Testis (tissue), 3 donors: ENCODE results near the gene SSTR5. TPM values are rescaled to one million over a fixed set of nuclear protein-coding genes. Genes with fewer than 3 reads are reported as not detected.

Experiments
- DNase-seq: peaks from one replicate; pipeline ENCODE4 v3.0.0-alpha.2; 2019
- H3K27ac ChIP-seq, 2 donors: fragments of 200-600 bp; sonication (generic); one replicate each; pipeline ENCODE4 v1.5.1; 2019
- H3K27me3 ChIP-seq: fragments of 200-600 bp; sonication (generic); one replicate; pipeline ENCODE4 v1.5.1; 2019
- H3K36me3 ChIP-seq: fragments of 200-600 bp; sonication (generic); one replicate; pipeline ENCODE4 v1.5.1; 2017; ENCODE audit warnings: low read depth; ENCODE audit errors: missing control alignments
- H3K4me1 ChIP-seq: fragments of 200-600 bp; sonication (generic); one replicate; pipeline ENCODE4 v1.5.1; 2019
- H3K4me3 ChIP-seq, 2 donors: fragments of 200-600 bp; sonication (generic); one replicate each; pipeline ENCODE4 v1.5.1; 2017 to 2019
- H3K9me3 ChIP-seq: fragments of 200-600 bp; sonication (generic); one replicate; pipeline ENCODE4 v1.5.1; 2017
- CTCF ChIP-seq, 3 experiments: fragments of 450-650 bp in 2 of 3; fragments of 200-600 bp in 1 of 3; sonication (generic) in 1 of 3; IDR thresholded peaks; one replicate each; pipeline ENCODE4 v1.5.1; 2016 to 2019; ENCODE audit warnings: antibody characterized with exemption in 3 of 3, mild to moderate bottlenecking in 2 of 3, moderate library complexity in 1 of 3
- POLR2A ChIP-seq: fragments of 450-650 bp; IDR thresholded peaks from one replicate; pipeline ENCODE4 v1.6.1; 2017; ENCODE audit warnings: antibody characterized with exemption, mild to moderate bottlenecking, moderate library complexity
- WGBS, 2 donors: methylation state at CpG; one replicate each; pipeline ENCODE4 v1.1.5; 2018; 5-methylcytosine and 5-hydroxymethylcytosine counted together
- intact Hi-C: fragments of 100-400 bp; cut with DNase I; formaldehyde crosslinking; loops from one replicate; pipeline ENCODE4 v1.15.1; 2023; ENCODE audit warnings: low total_unique reads
- polyA plus RNA-seq: library from polyadenylated mRNA; stranded (reverse); fragments of 350-450 nt; fragmentation: Illumina TruSeq; extraction: RNeasy Lipid Tissue Mini Kit (QIAGEN cat#74804); gene quantifications from one replicate; pipeline ENCODE4 v1.2.3, GENCODE V29; 2014; ENCODE audit warnings: low read depth, low replicate concordance; ENCODE audit not compliant: insufficient read depth
- total RNA-seq, 2 donors: library from RNA; depleted of rRNA; stranded (reverse); fragments of >200 nt; gene quantifications; one replicate each; pipeline ENCODE4 v1.2.3, GENCODE V29; 2016

SSTR5 gene
- total and polyA plus RNA-seq, 3 donors from 2014 or later = 0.31 TPM; not detected in 2

DNA sequence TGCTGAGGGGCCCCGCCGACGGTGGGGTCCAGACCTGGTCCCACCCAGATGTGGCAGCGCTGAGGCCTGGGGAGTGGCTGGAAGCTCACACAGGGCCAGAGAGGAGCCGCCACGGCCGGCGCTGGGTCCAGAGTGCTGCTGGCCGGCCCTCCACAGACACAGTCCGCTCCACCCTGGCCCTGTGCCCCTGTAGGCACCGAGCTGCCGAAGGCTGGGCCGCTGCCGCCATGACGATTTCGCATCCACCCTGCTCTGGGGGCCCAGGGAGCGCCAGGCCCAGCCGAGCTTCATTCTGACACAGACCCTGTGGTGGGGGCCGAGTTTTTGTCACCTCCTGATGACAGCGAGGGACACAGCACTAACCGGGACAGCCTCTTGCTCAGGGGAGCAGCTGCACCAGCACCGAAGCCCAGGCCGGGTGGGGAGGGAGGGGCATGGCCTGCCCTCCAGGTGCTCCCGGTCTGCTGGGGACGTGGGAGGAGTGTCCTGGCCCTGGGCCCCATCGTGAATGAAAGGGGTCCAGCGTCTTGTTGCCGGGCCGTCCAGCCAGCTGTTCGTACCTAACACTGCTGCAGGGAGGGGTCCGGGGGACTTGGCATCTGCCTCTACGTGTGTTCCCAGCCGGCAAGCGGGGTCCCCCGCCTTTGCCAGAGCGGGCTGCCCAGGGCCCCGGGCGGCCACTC lies 27.1 kb upstream of the SSTR5 start:
- Histone ChIP-seq H3K36me3 (no peaks in the 10 kb centered on the region), H3K27me3 (no peaks in the 10 kb centered on the region), H3K9me3 (no peaks in the 10 kb centered on the region), H3K4me1 (peaks cover 13% of the 10 kb centered on the region), H3K4me3 (no peak overlapping the region), H3K27ac (no peak overlapping the region)
- WGBS, 2 donors = 47% methylated on average over 32 of the region's 38 CpGs; no CpG with 5 or more reads in 1 of the 2 donors
- TF ChIP-seq CTCF (IDR thresholded peaks at IDR 0.05) = no peak
- intact Hi-C loops = no loop called here
- no peak for DNase-seq

DNA sequence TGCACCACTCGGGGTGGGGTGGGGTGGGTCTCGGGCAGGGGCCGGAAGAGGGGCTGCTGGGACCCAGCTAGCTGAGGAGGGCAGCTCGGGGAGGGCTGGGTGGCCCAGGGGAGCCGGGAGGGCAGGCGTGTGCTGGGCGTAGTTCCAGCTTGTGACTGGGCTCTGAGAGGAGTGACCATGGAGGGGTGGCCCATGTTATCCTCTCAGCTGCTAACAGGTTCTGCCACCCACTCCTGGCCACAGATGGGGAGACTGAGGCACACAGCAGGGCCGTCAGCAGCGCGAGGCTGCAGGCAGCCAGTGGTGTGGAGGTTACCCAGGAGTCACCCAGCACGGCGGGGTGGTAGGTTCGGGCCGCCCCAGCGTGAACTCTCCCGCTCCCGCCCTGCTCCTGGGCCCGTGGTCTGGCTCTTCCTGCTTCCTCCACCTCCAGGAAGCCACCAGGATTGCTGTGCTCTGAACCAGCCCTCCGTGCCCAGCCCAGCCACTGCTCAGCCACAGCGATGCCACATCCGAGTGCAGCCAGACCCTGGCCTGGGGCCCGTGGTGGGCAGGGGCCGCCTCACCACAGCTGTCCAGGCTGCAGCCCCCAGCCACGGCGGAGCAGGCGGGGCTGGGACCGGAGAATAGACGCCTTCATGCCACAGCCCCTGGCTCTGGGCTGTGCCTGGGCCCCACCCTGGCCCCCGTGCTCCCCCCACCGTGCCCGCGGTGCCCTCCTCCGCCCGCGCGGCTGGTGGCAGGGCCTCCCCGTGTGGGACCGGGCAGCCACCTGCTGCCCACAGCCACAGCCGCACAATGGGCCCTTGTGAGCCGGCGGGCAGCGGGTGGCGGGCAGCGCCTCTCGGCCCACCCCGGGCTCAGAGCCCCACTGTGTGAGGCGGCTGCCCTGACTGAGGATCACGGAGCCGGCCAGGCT lies 26.3 kb upstream of the SSTR5 start:
- no peaks in the 10 kb centered on the region for H3K27me3 ChIP-seq
- 83 to 85% methylated on average over 7 to 48 of the region's 49 CpGs for WGBS, 2 donors
- no peak for DNase-seq
- H3K36me3 ChIP-seq = no peaks in the 10 kb centered on the region
- H3K9me3 ChIP-seq = no peaks in the 10 kb centered on the region
- no peak for TF ChIP-seq POLR2A
- TF ChIP-seq CTCF (IDR thresholded peaks at IDR 0.05) = no peak
- intact Hi-C loops = no loop called here
- no peak overlapping the region for H3K4me3 ChIP-seq
- H3K4me1 ChIP-seq = peaks cover 13% of the 10 kb centered on the region
- H3K27ac ChIP-seq = no peak overlapping the region

- WGBS, 2 donors = 90 to 95% methylated on average over 7 to 9 of the region's 9 CpGs
- Histone ChIP-seq H3K36me3 (no peaks in the 10 kb centered on the region), H3K9me3 (no peaks in the 10 kb centered on the region), H3K4me1 (peaks cover 13% of the 10 kb centered on the region), H3K4me3 (no peak overlapping the region), H3K27me3 (no peaks in the 10 kb centered on the region), H3K27ac (no peak overlapping the region)
- DNase-seq = no peak
- intact Hi-C loops = no loop called here
- no peak for TF ChIP-seq POLR2A
- no peak for TF ChIP-seq CTCF (IDR thresholded peaks at IDR 0.05)
These were observed 25.4 kb upstream of the SSTR5 start for GRCh38 chr16:1047123-1047522.

- WGBS, 2 donors = 74 to 94% methylated on average over 3 to 16 of the region's 16 CpGs
- no peak for DNase-seq
- TF ChIP-seq CTCF (IDR thresholded peaks at IDR 0.05) = no peak
- Histone ChIP-seq H3K36me3 (no peaks in the 10 kb centered on the region), H3K27ac (no peak overlapping the region), H3K4me1 (peaks cover 13% of the 10 kb centered on the region), H3K27me3 (no peaks in the 10 kb centered on the region), H3K9me3 (no peaks in the 10 kb centered on the region), H3K4me3 (no peak overlapping the region)
- intact Hi-C loops = no loop called here
These were observed 24.7 kb upstream of the SSTR5 start for GRCh38 chr16:1047801-1048200.
